Nephron progenitor cell (in vitro differentiated cells): Measurements from ENCODE around the gene TRIM25.

Source experiments
- DNase-seq: peaks from one replicate; pipeline ENCODE4 v3.0.0; 2021
- H3K27ac Mint-ChIP-seq: 2 replicates; pipeline ENCODE4 v1.8.0; 2021; ENCODE audit warnings: mild to moderate bottlenecking, moderate library complexity, mixed read lengths
- H3K27me3 Mint-ChIP-seq: 2 replicates; pipeline ENCODE4 v1.8.0; 2021; ENCODE audit warnings: mild to moderate bottlenecking, low read depth, mixed read lengths; ENCODE audit not compliant: poor library complexity
- H3K36me3 Mint-ChIP-seq: 2 replicates; pipeline ENCODE4 v1.8.0; 2021; ENCODE audit warnings: low read depth, mixed read lengths
- H3K4me1 Mint-ChIP-seq: 2 replicates; pipeline ENCODE4 v1.8.0; 2021; ENCODE audit warnings: mixed read lengths
- H3K4me3 Mint-ChIP-seq: 2 replicates; pipeline ENCODE4 v1.8.0; 2021; ENCODE audit warnings: mild to moderate bottlenecking, moderate library complexity, mixed read lengths
- H3K9me3 Mint-ChIP-seq: 2 replicates; pipeline ENCODE4 v1.8.0; 2021; ENCODE audit warnings: mild to moderate bottlenecking, moderate library complexity, mixed read lengths
- TF ChIP-seq, protein P1 (sequence below): fragments of 200-600 bp; sonication (generic); IDR thresholded peaks from 2 replicates; pipeline ENCODE4 v1.5.0; 2021; ENCODE audit warnings: antibody characterized with exemption

Gene TRIM25

DNA sequence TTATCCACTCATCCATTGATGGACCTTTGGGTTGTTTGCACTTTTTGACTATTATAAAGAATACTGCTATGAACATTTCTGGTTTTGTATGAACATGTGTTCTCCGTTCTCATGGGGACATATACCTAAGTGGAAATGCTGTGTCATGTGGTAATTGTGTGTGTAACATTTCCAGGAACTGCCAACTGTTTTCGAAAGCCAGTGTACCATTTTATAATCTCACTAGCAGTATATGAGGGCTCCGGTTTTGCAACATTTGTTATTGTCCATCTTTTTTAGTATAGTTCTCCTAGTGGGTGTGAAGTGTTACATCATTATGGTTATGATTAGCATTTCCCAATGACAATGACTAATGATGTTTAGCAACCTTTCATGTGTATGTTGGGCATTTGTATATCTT lies 5.1 kb upstream of the TRIM25 start:
- Mint-ChIP-seq H3K27me3 (peaks cover 22% of the 10 kb centered on the region), H3K36me3 (peaks cover 7% of the 10 kb centered on the region)
- DNase-seq, result no peak

DNA sequence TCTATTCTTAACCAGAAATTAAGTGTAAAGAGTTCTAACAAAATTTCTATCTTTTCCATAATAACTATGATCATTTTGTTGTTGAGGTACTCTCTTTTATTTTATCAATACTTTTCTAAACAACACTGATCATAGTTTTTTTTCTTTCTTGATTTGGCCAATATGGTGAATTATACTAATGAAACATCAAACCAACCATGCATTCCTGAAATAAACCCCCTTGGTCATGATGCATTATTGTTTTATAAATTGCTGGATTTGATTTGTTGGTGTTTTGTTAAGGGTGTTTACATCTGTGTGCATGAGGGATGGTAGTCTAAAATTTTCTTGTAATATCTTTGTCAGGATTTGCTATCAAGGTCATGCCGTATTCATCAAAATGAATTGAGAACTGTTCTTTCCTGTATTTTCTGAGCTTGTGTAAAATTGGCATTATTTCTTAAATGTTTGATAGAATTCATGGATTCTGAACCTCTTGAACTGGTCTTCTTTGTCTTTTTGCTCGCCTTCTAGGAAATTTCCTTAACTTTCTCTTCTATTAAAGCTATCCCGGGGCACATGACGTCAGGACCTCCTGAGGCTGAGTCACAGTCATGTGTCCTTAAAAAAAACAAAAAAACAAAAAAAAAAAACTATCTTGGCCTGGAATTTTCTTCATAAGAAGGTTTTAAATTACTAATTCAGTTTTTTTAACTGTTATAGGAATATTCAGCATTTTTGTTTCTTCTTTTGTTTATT lies 3.9 kb upstream of the TRIM25 start:
- TF ChIP-seq, protein P1, sequence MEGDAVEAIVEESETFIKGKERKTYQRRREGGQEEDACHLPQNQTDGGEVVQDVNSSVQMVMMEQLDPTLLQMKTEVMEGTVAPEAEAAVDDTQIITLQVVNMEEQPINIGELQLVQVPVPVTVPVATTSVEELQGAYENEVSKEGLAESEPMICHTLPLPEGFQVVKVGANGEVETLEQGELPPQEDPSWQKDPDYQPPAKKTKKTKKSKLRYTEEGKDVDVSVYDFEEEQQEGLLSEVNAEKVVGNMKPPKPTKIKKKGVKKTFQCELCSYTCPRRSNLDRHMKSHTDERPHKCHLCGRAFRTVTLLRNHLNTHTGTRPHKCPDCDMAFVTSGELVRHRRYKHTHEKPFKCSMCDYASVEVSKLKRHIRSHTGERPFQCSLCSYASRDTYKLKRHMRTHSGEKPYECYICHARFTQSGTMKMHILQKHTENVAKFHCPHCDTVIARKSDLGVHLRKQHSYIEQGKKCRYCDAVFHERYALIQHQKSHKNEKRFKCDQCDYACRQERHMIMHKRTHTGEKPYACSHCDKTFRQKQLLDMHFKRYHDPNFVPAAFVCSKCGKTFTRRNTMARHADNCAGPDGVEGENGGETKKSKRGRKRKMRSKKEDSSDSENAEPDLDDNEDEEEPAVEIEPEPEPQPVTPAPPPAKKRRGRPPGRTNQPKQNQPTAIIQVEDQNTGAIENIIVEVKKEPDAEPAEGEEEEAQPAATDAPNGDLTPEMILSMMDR, result no peak
- Mint-ChIP-seq H3K27ac (no peak overlapping the region), H3K27me3 (peaks cover 27% of the 10 kb centered on the region), H3K4me3 (no peak overlapping the region), H3K9me3 (peaks cover 33% of the 10 kb centered on the region), H3K4me1 (peaks cover 17% of the 10 kb centered on the region), H3K36me3 (peaks cover 7% of the 10 kb centered on the region)
- DNase-seq, result no peak

More for the DNA sequence above, 5.1 kb upstream of the TRIM25 start:
- no peak overlapping the region for H3K4me3 Mint-ChIP-seq
- H3K4me1 Mint-ChIP-seq, result peaks cover 17% of the 10 kb centered on the region
- H3K9me3 Mint-ChIP-seq, result peaks cover 33% of the 10 kb centered on the region
- no peak overlapping the region for H3K27ac Mint-ChIP-seq
- TF ChIP-seq, protein P1, result no peak

DNA sequence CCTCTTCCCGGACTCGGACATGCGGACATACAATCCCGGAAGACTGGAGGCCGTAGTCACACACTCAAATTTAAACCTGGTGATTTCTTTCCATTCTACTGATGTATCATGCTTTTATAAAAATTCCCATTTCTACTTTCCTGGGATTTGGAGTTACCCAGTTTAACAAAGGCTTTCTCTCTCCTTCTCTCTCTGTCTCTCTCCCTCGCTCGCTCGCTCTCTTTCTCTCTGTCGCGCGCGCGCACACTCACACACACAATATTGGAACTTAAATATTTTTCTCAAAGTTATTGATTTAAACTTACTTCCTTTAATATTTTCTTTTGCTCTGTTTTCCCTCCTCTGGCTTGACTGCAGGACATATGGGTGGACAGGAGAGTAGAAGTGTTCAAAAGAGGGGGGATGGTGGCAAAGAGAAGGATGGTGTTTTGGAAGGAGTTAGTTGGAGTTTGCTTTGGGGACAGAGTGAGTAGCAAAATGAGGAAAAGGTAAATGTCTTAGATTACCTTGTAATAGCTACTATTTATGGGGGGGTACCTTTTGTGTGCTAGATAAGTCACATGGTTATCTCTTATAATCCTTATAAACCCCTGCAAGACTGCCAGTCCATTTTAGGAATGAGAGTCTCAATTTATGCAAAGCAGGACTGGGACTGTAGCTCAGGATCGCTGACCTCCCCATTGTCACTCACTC lies 878 bp upstream of the TRIM25 start:
- Mint-ChIP-seq H3K4me3 (peak overlapping the region; percentile 90), H3K27ac (no peak overlapping the region), H3K9me3 (peaks cover 25% of the 10 kb centered on the region), H3K4me1 (peaks cover 22% of the 10 kb centered on the region), H3K27me3 (peaks cover 35% of the 10 kb centered on the region), H3K36me3 (peaks cover 7% of the 10 kb centered on the region)
- DNase-seq, result no peak
- TF ChIP-seq, protein P1, result no peak

DNA sequence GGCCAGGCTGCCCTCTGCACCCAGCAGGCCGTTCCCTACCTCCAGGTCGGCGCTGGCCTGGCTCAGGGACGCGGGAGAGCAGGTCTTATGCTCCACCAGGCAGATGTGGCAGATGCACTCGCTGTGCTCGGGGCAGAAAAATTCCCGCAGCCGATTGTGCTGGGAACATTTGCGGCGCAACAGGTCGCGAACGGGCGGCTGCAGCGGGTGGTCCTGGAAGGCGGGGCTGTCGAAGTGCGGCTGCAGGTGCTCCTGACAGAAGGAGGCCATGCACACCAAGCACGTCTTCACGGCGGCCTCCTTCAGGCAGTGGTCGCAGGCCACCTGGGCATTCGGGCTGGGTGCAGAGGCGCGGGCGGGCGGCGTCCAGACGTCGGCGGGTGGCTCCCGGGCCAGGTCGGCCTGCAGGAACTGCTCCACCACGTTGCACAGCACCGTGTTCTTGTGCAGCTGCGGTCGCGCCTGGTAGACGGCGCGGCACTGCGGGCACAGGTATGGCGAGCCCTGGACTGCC lies 439 bp downstream of the TRIM25 start:
- Mint-ChIP-seq H3K4me1 (peaks cover 22% of the 10 kb centered on the region), H3K27ac (no peak overlapping the region), H3K4me3 (peak overlapping the region; percentile 90), H3K36me3 (peaks cover 11% of the 10 kb centered on the region), H3K9me3 (peaks cover 15% of the 10 kb centered on the region), H3K27me3 (peaks cover 39% of the 10 kb centered on the region)
- TF ChIP-seq, protein P1, result no peak
- DNase-seq, result peak; percentile 50

DNA sequence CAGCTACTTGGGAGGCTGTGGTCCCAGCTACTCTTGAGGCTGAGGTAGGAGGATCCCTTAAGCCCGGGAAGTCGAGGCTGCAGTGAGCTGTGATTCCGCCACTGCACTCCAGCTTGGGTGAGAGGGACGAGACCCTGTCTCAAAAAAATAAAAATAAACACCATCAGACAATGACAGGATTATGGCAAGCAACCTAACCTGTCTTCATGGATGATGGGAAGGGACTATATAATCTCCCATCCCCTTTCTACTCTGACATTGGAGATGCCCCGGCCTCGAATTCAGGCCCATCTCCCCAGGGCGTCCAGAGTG lies 893 bp downstream of the TRIM25 start:
- no peak for DNase-seq
- TF ChIP-seq, protein P1, result no peak
- Mint-ChIP-seq H3K27me3 (peaks cover 39% of the 10 kb centered on the region), H3K27ac (no peak overlapping the region), H3K4me1 (peaks cover 22% of the 10 kb centered on the region), H3K36me3 (peaks cover 14% of the 10 kb centered on the region), H3K4me3 (peak overlapping the region; percentile 90), H3K9me3 (peaks cover 13% of the 10 kb centered on the region)
